Activated CD8-positive, alpha-beta memory T cell treated with anti-CD3 and anti-CD28 coated beads, Interleukin-2, amount 50 U/mL, for 24 hours (primary cell): ENCODE data around the gene DNM3.

Source experiments
- DNase-seq: peaks from one replicate; pipeline ENCODE4 v3.0.0-alpha.2; 2020; ENCODE audit errors: extremely low read depth

Gene DNM3

GRCh38 chr1:171919891-171920887 lies 78.9 kb downstream of the DNM3 start:
- DNase-seq, result no peak

GRCh38 chr1:171922999-171923398 lies 81.7 kb downstream of the DNM3 start:
- DNase-seq, result no peak

- DNase-seq, result no peak
Measured at GRCh38 chr1:171929121-171929520, 87.8 kb downstream of the DNM3 start.

DNA sequence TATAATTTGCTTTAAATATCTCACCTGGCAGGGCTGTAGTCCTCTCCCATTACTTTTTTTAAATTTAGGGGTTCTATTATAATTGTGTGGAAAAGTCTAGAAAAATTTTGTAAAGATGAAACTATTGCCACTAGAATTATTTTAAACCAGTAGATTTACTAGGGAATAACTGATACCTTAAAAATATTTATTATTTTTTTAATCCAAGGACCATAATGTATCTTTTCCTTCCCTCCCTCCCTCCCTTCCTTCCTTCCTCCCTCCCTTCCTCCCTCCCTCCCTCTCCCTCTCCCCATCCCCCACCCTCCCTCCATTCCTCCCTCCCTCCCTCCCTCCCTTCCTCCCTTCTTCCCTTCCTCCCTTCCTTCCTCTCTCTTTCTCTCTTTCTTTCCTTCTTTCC lies 90.5 kb downstream of the DNM3 start:
- no peak for DNase-seq

- no peak for DNase-seq
Measured at GRCh38 chr1:171934664-171935063, 93.4 kb downstream of the DNM3 start.

DNA sequence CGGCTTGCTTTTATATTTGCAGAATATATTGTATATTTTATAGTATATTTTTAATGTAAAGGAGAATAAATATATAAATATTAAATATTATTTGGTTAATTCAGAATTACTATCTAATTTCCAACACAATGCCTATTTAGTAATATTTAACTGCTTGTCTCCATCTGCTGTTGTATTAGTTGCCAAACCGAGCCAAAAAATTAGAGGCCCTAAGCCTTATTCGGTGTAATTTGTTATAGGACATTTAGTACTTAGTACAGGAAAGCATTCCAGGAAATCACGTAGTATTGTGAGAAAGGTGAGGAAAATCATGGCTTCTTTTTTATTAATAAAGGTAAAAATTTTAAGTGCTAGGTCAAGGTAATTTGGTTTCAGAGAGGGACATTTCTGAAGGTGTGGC lies 93.8 kb downstream of the DNM3 start:
- no peak for DNase-seq

DNA sequence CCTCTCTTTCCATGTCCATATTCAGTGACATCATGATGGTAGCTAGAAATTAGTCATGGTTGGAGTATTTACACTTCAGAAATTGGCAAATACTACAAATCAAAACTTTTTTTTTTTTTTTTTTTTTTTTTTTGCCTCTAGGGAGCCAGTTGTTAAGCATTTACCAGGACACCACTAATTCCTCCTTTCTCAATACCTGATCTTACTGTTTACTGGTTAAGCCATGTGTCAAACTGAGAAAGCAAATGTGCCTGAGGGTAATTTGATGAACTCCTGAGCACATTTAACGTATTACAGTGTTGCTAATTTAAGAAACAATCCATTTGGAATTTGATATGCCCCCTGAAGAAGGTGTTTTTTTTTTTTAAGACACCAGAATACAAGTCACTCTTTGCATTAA lies 94.4 kb downstream of the DNM3 start:
- no peak for DNase-seq

DNA sequence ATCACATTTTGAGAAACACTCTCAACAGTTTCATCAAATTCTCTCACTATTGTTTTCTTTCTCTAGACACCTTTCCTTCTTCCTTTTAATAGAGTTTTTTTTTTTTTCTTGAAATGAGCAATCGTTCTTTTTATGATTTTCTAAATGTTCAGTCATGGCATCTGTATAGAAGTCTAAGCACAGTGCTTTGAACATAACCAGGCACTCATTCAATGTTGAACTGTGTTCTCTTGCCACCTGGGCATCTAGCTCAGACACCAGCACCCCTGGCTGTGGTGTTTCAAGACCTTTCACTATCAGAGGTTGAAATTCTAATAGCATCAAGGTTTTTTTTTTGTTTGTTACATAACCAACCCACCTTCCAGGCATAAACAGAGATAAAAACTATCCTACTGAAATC lies 96.6 kb downstream of the DNM3 start:
- no peak for DNase-seq

- DNase-seq, result no peak
Measured at GRCh38 chr1:171939740-171940139, 98.4 kb downstream of the DNM3 start.

GRCh38 chr1:171940368-171940767 lies 99.1 kb downstream of the DNM3 start:
- no peak for DNase-seq

GRCh38 chr1:171941920-171942319 lies 100.6 kb downstream of the DNM3 start:
- no peak for DNase-seq

- no peak for DNase-seq
Measured at GRCh38 chr1:171943973-171944561, 102.8 kb downstream of the DNM3 start.

DNA sequence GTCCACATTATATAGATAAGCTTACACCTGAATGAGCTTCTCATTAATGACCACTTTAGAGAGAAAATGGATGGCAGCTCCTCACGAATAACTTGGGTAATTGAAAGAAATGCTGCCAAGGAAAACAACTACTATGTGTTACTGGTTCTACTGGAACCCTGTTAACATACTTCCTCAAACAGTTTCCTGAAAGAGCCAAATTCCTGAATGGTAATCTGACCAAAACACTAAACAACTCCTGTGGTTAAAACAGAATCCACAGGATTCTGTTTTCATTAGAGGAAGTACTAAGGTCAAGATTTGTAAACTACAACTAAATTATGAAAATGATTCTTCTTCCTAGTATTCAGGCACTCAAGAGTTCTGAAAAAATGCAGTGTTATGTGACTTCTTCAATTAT lies 107.2 kb downstream of the DNM3 start:
- no peak for DNase-seq

DNA sequence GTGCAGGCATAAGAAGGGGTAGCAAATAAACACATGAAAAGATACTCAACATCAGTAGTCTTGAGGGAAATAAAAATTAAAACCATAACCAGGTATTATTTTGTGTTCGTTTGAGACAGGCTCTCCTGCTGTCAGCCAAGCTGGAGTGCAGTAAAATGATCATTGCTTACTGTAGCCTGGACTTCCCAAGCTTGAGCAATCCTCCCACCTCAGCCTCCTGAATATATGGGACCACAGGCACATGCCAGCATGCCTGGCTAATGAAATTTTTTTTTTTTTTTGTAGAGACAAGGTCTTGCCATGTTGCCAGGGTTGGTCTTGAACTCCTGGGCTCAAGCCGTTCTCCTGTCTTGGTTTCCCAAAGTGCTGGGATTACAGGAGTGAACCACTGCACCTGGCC lies 108.0 kb downstream of the DNM3 start:
- no peak for DNase-seq

- DNase-seq, result no peak
Measured at GRCh38 chr1:171953835-171954234, 112.5 kb downstream of the DNM3 start.

GRCh38 chr1:171954361-171954760 lies 113.1 kb downstream of the DNM3 start:
- no peak for DNase-seq

GRCh38 chr1:171961861-171962260 lies 120.6 kb downstream of the DNM3 start:
- no peak for DNase-seq

DNA sequence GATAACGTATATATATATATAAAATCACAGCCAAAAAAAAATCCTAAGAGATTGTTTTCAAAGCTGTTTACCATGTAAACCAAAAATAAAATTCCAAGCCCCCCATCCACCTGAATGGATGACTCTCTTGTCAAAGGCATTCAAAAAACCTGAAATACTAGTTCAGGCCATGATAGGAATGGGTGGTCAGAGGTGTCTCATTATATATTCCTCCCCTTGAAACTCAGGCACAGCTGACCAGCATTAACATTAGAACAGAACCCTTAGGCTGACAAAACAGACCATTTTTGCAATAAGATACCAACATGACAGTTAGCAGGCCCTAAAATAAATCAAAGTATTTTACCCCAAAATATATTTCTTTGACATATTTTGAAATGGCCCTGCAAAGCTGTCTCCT lies 122.5 kb downstream of the DNM3 start:
- no peak for DNase-seq

DNA sequence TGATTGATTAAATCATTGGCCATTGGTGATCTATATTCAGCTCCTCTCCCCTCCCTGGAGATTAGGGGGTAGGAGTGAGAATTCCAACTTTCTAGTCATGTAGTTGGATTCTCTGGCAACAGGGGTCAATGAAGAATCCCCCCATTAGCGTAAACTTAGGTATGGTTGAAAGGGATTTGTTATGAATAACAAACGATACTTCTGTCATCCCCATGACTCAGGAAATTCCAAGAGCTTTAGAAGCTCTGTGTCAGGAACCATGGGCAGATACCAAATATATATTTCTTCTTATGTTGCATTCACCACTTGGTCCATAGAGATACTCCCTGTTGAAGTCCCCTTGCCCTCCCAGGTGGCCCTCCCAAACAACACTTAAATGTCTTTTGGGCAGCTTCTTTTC lies 124.5 kb downstream of the DNM3 start:
- no peak for DNase-seq

DNA sequence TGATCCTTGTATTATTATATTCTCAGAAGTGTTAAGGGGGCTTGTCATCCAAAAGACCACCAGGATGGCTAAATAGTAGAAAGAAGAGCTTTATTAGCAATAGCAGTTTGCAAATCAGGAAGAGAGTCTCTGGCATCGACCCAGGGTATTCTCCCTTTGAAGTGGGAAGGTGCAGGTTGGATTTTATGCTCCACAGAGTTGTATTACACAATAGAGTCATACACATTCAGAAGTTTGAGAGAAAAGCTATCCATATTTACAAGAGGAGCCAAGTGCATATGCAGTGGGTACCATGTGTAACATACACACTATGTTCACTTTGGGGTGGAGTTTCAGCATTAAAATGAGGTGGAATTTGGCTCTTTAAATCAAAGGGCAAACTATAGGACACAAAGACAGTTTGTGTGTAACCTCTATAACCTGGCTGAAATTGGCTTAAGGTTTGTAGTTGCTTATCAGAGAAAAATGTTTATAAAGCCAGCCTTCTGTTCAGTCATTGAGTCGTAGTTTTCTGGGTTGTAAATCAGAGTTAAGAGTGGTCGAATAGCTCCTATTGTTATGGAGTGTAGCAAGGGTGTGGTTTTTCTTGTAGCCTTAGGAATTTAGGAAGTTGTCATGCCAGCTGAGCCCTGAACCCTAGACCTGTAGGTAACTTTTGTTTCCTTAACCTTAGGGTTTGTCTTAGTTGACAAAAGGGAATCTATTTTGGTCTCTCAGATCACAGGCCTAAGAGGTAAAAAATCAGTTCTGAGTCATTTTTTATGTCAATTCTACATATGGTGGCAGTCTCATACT lies 125.3 kb downstream of the DNM3 start:
- no peak for DNase-seq

GRCh38 chr1:171969226-171969625 lies 127.9 kb downstream of the DNM3 start:
- no peak for DNase-seq

DNA sequence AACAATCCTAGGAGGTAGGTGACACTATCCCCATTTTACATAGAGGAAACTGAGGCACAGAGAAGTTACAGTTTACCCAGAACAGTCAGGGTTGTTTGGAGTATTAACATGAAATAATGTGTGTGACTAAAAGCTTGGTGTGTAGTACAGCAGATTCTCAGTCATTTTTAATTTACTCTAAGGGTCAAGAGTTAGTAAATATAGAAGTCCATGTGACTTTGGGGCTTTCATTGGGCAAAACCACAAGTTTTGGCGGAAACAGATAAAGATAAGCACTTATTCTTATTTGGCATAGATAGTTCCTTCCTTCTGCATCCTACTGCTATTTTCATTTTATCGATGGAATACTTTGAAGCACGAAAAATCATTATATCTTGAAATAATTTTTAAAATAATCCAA lies 128.5 kb downstream of the DNM3 start:
- DNase-seq, result no peak

DNA sequence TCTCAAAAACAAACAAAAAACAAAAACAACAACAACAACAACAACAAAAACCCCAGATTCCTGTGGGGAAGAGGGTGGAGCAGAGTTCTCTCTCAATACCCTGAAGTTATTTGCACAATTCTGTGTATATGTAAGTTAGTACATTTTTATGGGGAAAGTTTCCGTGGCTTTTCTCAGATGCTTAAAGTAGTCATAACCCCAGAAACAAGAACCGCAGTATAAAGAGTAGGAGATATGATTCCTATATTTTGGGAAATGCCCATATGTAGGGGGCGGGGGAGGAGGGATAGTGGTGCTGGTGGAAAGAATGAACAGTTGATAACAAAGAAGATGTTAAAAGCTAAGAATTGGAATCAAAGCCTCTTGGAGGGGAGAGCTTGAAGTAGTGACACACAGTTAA lies 131.5 kb downstream of the DNM3 start:
- DNase-seq, result no peak
